ENCODE results near the gene SGPL1. TPM values are rescaled to one million over a fixed set of nuclear protein-coding genes. Genes with fewer than 3 reads are reported as not detected.

The SGPL1 gene
- total and polyA plus RNA-seq, 2 of the 8 experiments (the other 6 are each of a cell fraction or from before 2014, with no cell fraction given) = 20.5 to 51.6 TPM

- Histone ChIP-seq H2BK5ac (ENCODE audit: low read depth, low read length) (no peak overlapping the region), H4K5ac (ENCODE audit: insufficient read length, low read depth, low read length) (no peak overlapping the region), H2BK120ac (replicated peaks; ENCODE audit: low read depth, low read length) (no peak overlapping the region), H4K8ac (ENCODE audit: extremely low read depth, insufficient read depth, low read length) (no peak overlapping the region), H3K56ac (replicated peaks; ENCODE audit: insufficient read length, low read depth, low read length) (no peak overlapping the region), H3K36me3 (ENCODE audit: control insufficient read depth in 2 of 4, insufficient read depth in 4 of 4, low read length in 3 of 4) (no peaks in the 10 kb centered on the region), H3K18ac (ENCODE audit: extremely low read depth, low read length) (no peak overlapping the region), H3K79me2 (ENCODE audit: control insufficient read depth in 1 of 2, insufficient read depth in 2 of 2, low read length in 2 of 2) (no peaks in the 10 kb centered on the region), H2AK5ac (ENCODE audit: low read depth, low read length) (no peak overlapping the region), H2BK20ac (ENCODE audit: low read length) (no peak overlapping the region), H3K23me2 (ENCODE audit: low read depth, low read length) (no peaks in the 10 kb centered on the region), H3K9me3 (ENCODE audit: insufficient read depth in 2 of 2, low read depth in 1 of 2, low read length in 1 of 2) (no peaks in the 10 kb centered on the region), H3K4me1 (replicated peaks in 1 of 4; ENCODE audit: control insufficient read depth in 3 of 4, insufficient read depth in 4 of 4, low read length in 3 of 4) (no peaks in the 10 kb centered on the region), H3K9ac (replicated peaks in 1 of 4; ENCODE audit: extremely low read depth in 1 of 4, low read depth in 3 of 4, low read length in 3 of 4) (no peak overlapping the region), H2AFZ (ENCODE audit: low read length) (no peak overlapping the region), H3K4me3 (ENCODE audit: extremely low read depth in 1 of 4, insufficient read depth in 2 of 4, low read depth in 3 of 4, low read length in 4 of 4) (no peak overlapping the region), H2BK15ac (ENCODE audit: low read length) (no peak overlapping the region), H3K23ac (ENCODE audit: insufficient read length) (no peak overlapping the region), H3K79me1 (ENCODE audit: low read depth, low read length) (no peaks in the 10 kb centered on the region), H3K4me2 (ENCODE audit: insufficient read depth in 1 of 2, low read depth in 2 of 2, low read length in 2 of 2) (no peak overlapping the region), H4K91ac (replicated peaks; ENCODE audit: insufficient read length, low read length) (no peak overlapping the region), H3K27ac (ENCODE audit: low read depth, low read length) (no peak overlapping the region), H3K4ac (replicated peaks; ENCODE audit: insufficient read length, low read depth, low read length) (no peak overlapping the region), H4K20me1 (replicated peaks in 1 of 2; ENCODE audit: control insufficient read depth in 1 of 2, insufficient read depth in 2 of 2, low read length in 2 of 2) (no peaks in the 10 kb centered on the region), H2BK12ac (ENCODE audit: low read depth, low read length) (no peak overlapping the region), H3K27me3 (replicated peaks in 1 of 4; ENCODE audit: control insufficient read depth in 3 of 4, extremely low read depth in 1 of 4, insufficient read depth in 3 of 4, low read length in 3 of 4) (no peaks in the 10 kb centered on the region), H3K14ac (ENCODE audit: insufficient read length) (no peak overlapping the region)
- DNase-seq (ENCODE audit: low read depth in 1 of 2, low spot score in 2 of 2) = no peak
- ChIA-PET POLR2A (ENCODE audit: partially characterized antibody) (no interaction called here), CTCF (ENCODE audit: partially characterized antibody) (no interaction called here)
- TF ChIP-seq CTCF (IDR thresholded peaks at IDR 0.05; ENCODE audit: control extremely low read depth in 1 of 3, insufficient read depth in 1 of 3, low read depth in 1 of 3, low read length in 3 of 3) = no peak
- TF ChIP-seq POLR2A (IDR thresholded peaks at IDR 0.05; ENCODE audit: control extremely low read depth in 1 of 2, low read depth in 2 of 2, low read length in 2 of 2) = no peak
- no peak for TF ChIP-seq SRF (IDR thresholded peaks at IDR 0.05; ENCODE audit: low read depth, low read length)
- TF ChIP-seq USF2 (IDR thresholded peaks at IDR 0.05; ENCODE audit: low read length) = no peak
- no peak for TF ChIP-seq SP2 (IDR thresholded peaks at IDR 0.05; ENCODE audit: low read length)
- no peak for TF ChIP-seq NANOG (IDR thresholded peaks at IDR 0.05; ENCODE audit: insufficient read depth, low read depth, low read length, poor library complexity, severe bottlenecking)
- no peak for TF ChIP-seq BRCA1 (IDR thresholded peaks at IDR 0.05; ENCODE audit: low read depth, low read length)
- 92% methylated on average over 2 of the region's 2 CpGs; no CpG with 5 or more reads in 1 of the 2 experiments for WGBS, 2 experiments (ENCODE audit: extremely low coverage in 1 of 2, insufficient coverage in 1 of 2, insufficient read length in 1 of 2, insufficient replicate concordance in 2 of 2, low coverage in 1 of 2, low lambda C conversion rate in 2 of 2, missing lambda C conversion rate in 1 of 2)
- FAIRE-seq = no peak
Observed at GRCh38 chr10:70784471-70784870, 31.3 kb upstream of the SGPL1 start.
